Measurements from ENCODE around the gene RAI1.

- TF ChIP-seq, protein P1, sequence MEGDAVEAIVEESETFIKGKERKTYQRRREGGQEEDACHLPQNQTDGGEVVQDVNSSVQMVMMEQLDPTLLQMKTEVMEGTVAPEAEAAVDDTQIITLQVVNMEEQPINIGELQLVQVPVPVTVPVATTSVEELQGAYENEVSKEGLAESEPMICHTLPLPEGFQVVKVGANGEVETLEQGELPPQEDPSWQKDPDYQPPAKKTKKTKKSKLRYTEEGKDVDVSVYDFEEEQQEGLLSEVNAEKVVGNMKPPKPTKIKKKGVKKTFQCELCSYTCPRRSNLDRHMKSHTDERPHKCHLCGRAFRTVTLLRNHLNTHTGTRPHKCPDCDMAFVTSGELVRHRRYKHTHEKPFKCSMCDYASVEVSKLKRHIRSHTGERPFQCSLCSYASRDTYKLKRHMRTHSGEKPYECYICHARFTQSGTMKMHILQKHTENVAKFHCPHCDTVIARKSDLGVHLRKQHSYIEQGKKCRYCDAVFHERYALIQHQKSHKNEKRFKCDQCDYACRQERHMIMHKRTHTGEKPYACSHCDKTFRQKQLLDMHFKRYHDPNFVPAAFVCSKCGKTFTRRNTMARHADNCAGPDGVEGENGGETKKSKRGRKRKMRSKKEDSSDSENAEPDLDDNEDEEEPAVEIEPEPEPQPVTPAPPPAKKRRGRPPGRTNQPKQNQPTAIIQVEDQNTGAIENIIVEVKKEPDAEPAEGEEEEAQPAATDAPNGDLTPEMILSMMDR (conservative IDR thresholded peaks at IDR 0.05): no peak
- no peak for TF ChIP-seq ZFX (IDR thresholded peaks at IDR 0.05)
Measured at GRCh38 chr17:17757956-17758845, 76.9 kb downstream of the RAI1 start.

Measured in C4-2B (cell line).